Liver (tissue), 3 donors: Measurements from ENCODE around the gene LRRN3.

ENCODE experiments used
- EGR1 ChIP-seq, 2 donors: IDR thresholded peaks; 2 replicates each; pipeline ENCODE4 v1.6.1; 2016 to 2018; ENCODE audit warnings: antibody characterized with exemption in 2 of 2, low read depth in 2 of 2
- FOXA2 ChIP-seq: IDR thresholded peaks from 2 replicates; pipeline ENCODE4 v1.6.1; 2016; ENCODE audit warnings: antibody characterized with exemption
- GABPA ChIP-seq, 2 donors: IDR thresholded peaks in 1 of 2; conservative IDR thresholded peaks in 1 of 2; 2 replicates each; pipeline ENCODE4 v1.6.1; 2016; ENCODE audit warnings: antibody characterized with exemption in 2 of 2, mild to moderate bottlenecking in 1 of 2, moderate library complexity in 1 of 2
- JUND ChIP-seq, 2 donors: IDR thresholded peaks; 2 replicates each; pipeline ENCODE4 v1.6.1; 2016; ENCODE audit warnings: antibody characterized with exemption in 2 of 2
- RXRA ChIP-seq, 2 donors: IDR thresholded peaks; 2 replicates each; pipeline ENCODE4 v1.6.1; 2017 to 2018; ENCODE audit warnings: antibody characterized with exemption in 2 of 2, mild to moderate bottlenecking in 1 of 2
- SP1 ChIP-seq: IDR thresholded peaks from 2 replicates; pipeline ENCODE4 v1.6.1; 2018; ENCODE audit warnings: antibody characterized with exemption, mild to moderate bottlenecking
- TAF1 ChIP-seq: conservative IDR thresholded peaks from 2 replicates; pipeline ENCODE4 v1.6.1; 2016; ENCODE audit warnings: antibody characterized with exemption, mild to moderate bottlenecking
- YY1 ChIP-seq: IDR thresholded peaks from 2 replicates; pipeline ENCODE4 v1.6.1; 2016; ENCODE audit warnings: antibody characterized with exemption, mild to moderate bottlenecking
- TF ChIP-seq, protein P1 (sequence below): fragments of 150-350 bp; IDR thresholded peaks from 2 replicates; pipeline ENCODE4 v1.5.1; 2017; ENCODE audit warnings: improper control_type of control experiment, low read depth, low read length; ENCODE audit not compliant: missing input control
- TF ChIP-seq, protein P2 (sequence below): IDR thresholded peaks from 2 replicates; pipeline ENCODE4 v1.6.1; 2016; ENCODE audit warnings: antibody characterized with exemption
- TF ChIP-seq, protein P3 (sequence below): IDR thresholded peaks from 2 replicates; pipeline ENCODE4 v1.6.1; 2016; ENCODE audit warnings: antibody characterized with exemption
- TF ChIP-seq, protein P4 (sequence below): IDR thresholded peaks from 2 replicates; pipeline ENCODE4 v1.6.1; 2016; ENCODE audit warnings: antibody characterized with exemption, mild to moderate bottlenecking
- TF ChIP-seq, protein P5 (sequence below): IDR thresholded peaks from 2 replicates; pipeline ENCODE4 v1.6.1; 2016; ENCODE audit warnings: antibody characterized with exemption
- donor health status: healthy.
- donor health status: healthy.

DNA sequence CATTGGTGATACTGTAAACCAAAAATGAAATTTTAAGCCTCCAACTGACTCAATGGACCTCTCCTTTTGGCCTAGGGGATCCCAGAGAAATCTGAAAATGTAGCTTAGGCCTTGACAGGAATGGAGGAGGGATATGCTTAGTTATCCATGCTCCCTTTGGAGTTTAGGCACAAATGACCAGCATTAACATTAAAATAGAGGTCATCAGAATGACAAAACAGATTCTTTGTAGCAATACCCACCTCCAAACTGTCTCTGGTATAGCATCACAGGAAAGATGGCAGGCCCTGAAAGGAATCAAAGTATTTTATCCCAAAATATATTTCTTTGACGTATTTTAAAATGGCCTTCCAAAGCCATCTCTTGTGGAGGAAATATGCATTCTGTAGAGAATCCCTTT, 39.1 kb upstream of the LRRN3 start:
- TF ChIP-seq YY1 (no peak), SP1 (no peak), RXRA (IDR thresholded peaks at IDR 0.05) (no peak), TAF1 (no peak), EGR1 (IDR thresholded peaks at IDR 0.05; ENCODE audit: low read depth in 2 of 2) (no peak), GABPA (IDR thresholded peaks at IDR 0.05 in 1 of 2, conservative IDR thresholded peaks at IDR 0.05 in 1 of 2) (no peak), FOXA2 (no peak), JUND (IDR thresholded peaks at IDR 0.05) (no peak)
- TF ChIP-seq, protein P1, sequence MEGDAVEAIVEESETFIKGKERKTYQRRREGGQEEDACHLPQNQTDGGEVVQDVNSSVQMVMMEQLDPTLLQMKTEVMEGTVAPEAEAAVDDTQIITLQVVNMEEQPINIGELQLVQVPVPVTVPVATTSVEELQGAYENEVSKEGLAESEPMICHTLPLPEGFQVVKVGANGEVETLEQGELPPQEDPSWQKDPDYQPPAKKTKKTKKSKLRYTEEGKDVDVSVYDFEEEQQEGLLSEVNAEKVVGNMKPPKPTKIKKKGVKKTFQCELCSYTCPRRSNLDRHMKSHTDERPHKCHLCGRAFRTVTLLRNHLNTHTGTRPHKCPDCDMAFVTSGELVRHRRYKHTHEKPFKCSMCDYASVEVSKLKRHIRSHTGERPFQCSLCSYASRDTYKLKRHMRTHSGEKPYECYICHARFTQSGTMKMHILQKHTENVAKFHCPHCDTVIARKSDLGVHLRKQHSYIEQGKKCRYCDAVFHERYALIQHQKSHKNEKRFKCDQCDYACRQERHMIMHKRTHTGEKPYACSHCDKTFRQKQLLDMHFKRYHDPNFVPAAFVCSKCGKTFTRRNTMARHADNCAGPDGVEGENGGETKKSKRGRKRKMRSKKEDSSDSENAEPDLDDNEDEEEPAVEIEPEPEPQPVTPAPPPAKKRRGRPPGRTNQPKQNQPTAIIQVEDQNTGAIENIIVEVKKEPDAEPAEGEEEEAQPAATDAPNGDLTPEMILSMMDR: no peak
- TF ChIP-seq, protein P2, sequence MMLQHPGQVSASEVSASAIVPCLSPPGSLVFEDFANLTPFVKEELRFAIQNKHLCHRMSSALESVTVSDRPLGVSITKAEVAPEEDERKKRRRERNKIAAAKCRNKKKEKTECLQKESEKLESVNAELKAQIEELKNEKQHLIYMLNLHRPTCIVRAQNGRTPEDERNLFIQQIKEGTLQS: no peak
- TF ChIP-seq, protein P3, sequence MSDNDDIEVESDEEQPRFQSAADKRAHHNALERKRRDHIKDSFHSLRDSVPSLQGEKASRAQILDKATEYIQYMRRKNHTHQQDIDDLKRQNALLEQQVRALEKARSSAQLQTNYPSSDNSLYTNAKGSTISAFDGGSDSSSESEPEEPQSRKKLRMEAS: no peak
- TF ChIP-seq, protein P4, sequence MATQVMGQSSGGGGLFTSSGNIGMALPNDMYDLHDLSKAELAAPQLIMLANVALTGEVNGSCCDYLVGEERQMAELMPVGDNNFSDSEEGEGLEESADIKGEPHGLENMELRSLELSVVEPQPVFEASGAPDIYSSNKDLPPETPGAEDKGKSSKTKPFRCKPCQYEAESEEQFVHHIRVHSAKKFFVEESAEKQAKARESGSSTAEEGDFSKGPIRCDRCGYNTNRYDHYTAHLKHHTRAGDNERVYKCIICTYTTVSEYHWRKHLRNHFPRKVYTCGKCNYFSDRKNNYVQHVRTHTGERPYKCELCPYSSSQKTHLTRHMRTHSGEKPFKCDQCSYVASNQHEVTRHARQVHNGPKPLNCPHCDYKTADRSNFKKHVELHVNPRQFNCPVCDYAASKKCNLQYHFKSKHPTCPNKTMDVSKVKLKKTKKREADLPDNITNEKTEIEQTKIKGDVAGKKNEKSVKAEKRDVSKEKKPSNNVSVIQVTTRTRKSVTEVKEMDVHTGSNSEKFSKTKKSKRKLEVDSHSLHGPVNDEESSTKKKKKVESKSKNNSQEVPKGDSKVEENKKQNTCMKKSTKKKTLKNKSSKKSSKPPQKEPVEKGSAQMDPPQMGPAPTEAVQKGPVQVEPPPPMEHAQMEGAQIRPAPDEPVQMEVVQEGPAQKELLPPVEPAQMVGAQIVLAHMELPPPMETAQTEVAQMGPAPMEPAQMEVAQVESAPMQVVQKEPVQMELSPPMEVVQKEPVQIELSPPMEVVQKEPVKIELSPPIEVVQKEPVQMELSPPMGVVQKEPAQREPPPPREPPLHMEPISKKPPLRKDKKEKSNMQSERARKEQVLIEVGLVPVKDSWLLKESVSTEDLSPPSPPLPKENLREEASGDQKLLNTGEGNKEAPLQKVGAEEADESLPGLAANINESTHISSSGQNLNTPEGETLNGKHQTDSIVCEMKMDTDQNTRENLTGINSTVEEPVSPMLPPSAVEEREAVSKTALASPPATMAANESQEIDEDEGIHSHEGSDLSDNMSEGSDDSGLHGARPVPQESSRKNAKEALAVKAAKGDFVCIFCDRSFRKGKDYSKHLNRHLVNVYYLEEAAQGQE: no peak
- TF ChIP-seq, protein P5, sequence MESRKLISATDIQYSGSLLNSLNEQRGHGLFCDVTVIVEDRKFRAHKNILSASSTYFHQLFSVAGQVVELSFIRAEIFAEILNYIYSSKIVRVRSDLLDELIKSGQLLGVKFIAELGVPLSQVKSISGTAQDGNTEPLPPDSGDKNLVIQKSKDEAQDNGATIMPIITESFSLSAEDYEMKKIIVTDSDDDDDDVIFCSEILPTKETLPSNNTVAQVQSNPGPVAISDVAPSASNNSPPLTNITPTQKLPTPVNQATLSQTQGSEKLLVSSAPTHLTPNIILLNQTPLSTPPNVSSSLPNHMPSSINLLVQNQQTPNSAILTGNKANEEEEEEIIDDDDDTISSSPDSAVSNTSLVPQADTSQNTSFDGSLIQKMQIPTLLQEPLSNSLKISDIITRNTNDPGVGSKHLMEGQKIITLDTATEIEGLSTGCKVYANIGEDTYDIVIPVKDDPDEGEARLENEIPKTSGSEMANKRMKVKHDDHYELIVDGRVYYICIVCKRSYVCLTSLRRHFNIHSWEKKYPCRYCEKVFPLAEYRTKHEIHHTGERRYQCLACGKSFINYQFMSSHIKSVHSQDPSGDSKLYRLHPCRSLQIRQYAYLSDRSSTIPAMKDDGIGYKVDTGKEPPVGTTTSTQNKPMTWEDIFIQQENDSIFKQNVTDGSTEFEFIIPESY: no peak
